WTC11 (cell line): ENCODE measurements around the gene GRK1. TPM values are rescaled to one million over a fixed set of nuclear protein-coding genes. Genes with fewer than 3 reads are reported as not detected.

Experiments
- ATAC-seq: fragments of 200-7000 bp; cut with Tn5 transposase; 2 replicates; pipeline ENCODE4 v1.10.0; 2021; ENCODE audit warnings: mild to moderate bottlenecking, moderate library complexity
- CTCF ChIA-PET: fragments of 300-600 bp; sonication (Branson Sonifier 250); formaldehyde crosslinking; loops from one replicate; lab custom pipeline; 2021; ENCODE audit warnings: antibody characterized with exemption; lab: Charles Lee
- POLR2A ChIA-PET: fragments of 350-600 bp; sonication (Branson Sonifier 250); formaldehyde crosslinking; loops from one replicate; lab custom pipeline; 2021; ENCODE audit warnings: antibody characterized with exemption; lab: Charles Lee
- DNase-seq: peaks from one replicate; pipeline ENCODE4 v3.0.0; 2021; ENCODE audit warnings: low spot score
- H3K27ac Mint-ChIP-seq: 2 replicates; pipeline ENCODE4 v1.8.0; 2021; ENCODE audit warnings: mixed read lengths
- H3K27me3 Mint-ChIP-seq: 2 replicates; pipeline ENCODE4 v1.8.0; 2021; ENCODE audit warnings: low read depth, mild to moderate bottlenecking, moderate library complexity, mixed read lengths
- H3K36me3 Mint-ChIP-seq: 2 replicates; pipeline ENCODE4 v1.8.0; 2021; ENCODE audit warnings: mixed read lengths
- H3K4me1 Mint-ChIP-seq: 2 replicates; pipeline ENCODE4 v1.8.0; 2022; ENCODE audit warnings: mixed read lengths
- H3K4me3 Mint-ChIP-seq: 2 replicates; pipeline ENCODE4 v1.8.0; 2021; ENCODE audit warnings: mild to moderate bottlenecking, moderate library complexity, mixed read lengths
- H3K9me3 Mint-ChIP-seq: 2 replicates; pipeline ENCODE4 v1.8.0; 2021; ENCODE audit warnings: mixed read lengths
- ATF1 ChIP-seq: sonication (generic); formaldehyde crosslinking; IDR thresholded peaks from 2 replicates; pipeline ENCODE4 v1.8.1; 2023; ENCODE audit warnings: mild to moderate bottlenecking, moderate library complexity, missing genetic modification reagents
- ATF2 ChIP-seq: sonication (generic); formaldehyde crosslinking; IDR thresholded peaks from 2 replicates; pipeline ENCODE4 v1.8.1; 2022; ENCODE audit warnings: low read depth, missing genetic modification reagents, borderline replicate concordance
- CBFB ChIP-seq: sonication (generic); formaldehyde crosslinking; IDR thresholded peaks from 2 replicates; pipeline ENCODE4 v1.8.1; 2022; ENCODE audit warnings: mild to moderate bottlenecking, low read depth, missing genetic modification reagents
- CDX4 ChIP-seq: fragments of 250-450 bp; sonication (Bioruptor Pico); IDR thresholded peaks from 2 replicates; pipeline ENCODE4 v1.9.0; 2021; ENCODE audit warnings: moderate library complexity, mild to moderate bottlenecking, inconsistent platforms, borderline replicate concordance
- ESRRA ChIP-seq: sonication (generic); formaldehyde crosslinking; IDR thresholded peaks from 2 replicates; pipeline ENCODE4 v1.8.1; 2022; ENCODE audit warnings: mild to moderate bottlenecking, missing genetic modification reagents, borderline replicate concordance
- FOXJ3 ChIP-seq: sonication (generic); formaldehyde crosslinking; IDR thresholded peaks from 2 replicates; pipeline ENCODE4 v1.9.0; 2021; ENCODE audit warnings: missing genetic modification reagents, mild to moderate bottlenecking, borderline replicate concordance
- FOXP1 ChIP-seq: sonication (generic); formaldehyde crosslinking; IDR thresholded peaks from 2 replicates; pipeline ENCODE4 v1.8.0; 2022; ENCODE audit warnings: missing genetic modification reagents, mild to moderate bottlenecking, moderate library complexity, borderline replicate concordance
- GABPB1 ChIP-seq: sonication (generic); formaldehyde crosslinking; IDR thresholded peaks from 2 replicates; pipeline ENCODE4 v1.8.1; 2023; ENCODE audit warnings: mild to moderate bottlenecking, missing genetic modification reagents
- HMGA2 ChIP-seq: fragments of 250-450 bp; sonication (Bioruptor Pico); IDR thresholded peaks from 2 replicates; pipeline ENCODE4 v1.4.0; 2021; ENCODE audit warnings: mild to moderate bottlenecking, moderate library complexity
- MLX ChIP-seq: sonication (generic); formaldehyde crosslinking; IDR thresholded peaks from 2 replicates; pipeline ENCODE4 v1.8.1; 2023; ENCODE audit warnings: mild to moderate bottlenecking, missing genetic modification reagents, moderate library complexity
- MXD4 ChIP-seq: fragments of 250-450 bp; sonication (Bioruptor Pico); IDR thresholded peaks from 2 replicates; pipeline ENCODE4 v1.8.0; 2021; ENCODE audit warnings: mild to moderate bottlenecking, moderate library complexity, borderline replicate concordance
- NFYB ChIP-seq: sonication (generic); formaldehyde crosslinking; conservative IDR thresholded peaks from 2 replicates; pipeline ENCODE4 v1.8.0; 2022; ENCODE audit warnings: low read depth, missing genetic modification reagents
- PRDM15 ChIP-seq: sonication (generic); formaldehyde crosslinking; IDR thresholded peaks from 2 replicates; pipeline ENCODE4 v1.8.0; 2022; ENCODE audit warnings: missing genetic modification reagents
- SMAD3 ChIP-seq: sonication (generic); formaldehyde crosslinking; IDR thresholded peaks from 2 replicates; pipeline ENCODE4 v1.8.0; 2022; ENCODE audit warnings: missing genetic modification reagents, mild to moderate bottlenecking, borderline replicate concordance
- TEAD4 ChIP-seq: sonication (generic); formaldehyde crosslinking; IDR thresholded peaks from 2 replicates; pipeline ENCODE4 v1.8.0; 2022; ENCODE audit warnings: mild to moderate bottlenecking, missing genetic modification reagents
- ZNF281 ChIP-seq: sonication (generic); formaldehyde crosslinking; IDR thresholded peaks from 2 replicates; pipeline ENCODE4 v1.8.0; 2023; ENCODE audit warnings: mild to moderate bottlenecking, missing genetic modification reagents
- ZNF396 ChIP-seq: fragments of 250-450 bp; sonication (Bioruptor Pico); IDR thresholded peaks from 2 replicates; pipeline ENCODE4 v1.8.0; 2021; ENCODE audit warnings: mild to moderate bottlenecking, moderate library complexity, borderline replicate concordance
- ZNF416 ChIP-seq: fragments of 250-450 bp; sonication (Bioruptor Pico); IDR thresholded peaks from 2 replicates; pipeline ENCODE4 v1.9.0; 2021; ENCODE audit warnings: mild to moderate bottlenecking, inconsistent platforms
- ZNF532 ChIP-seq: fragments of 250-450 bp; sonication (Bioruptor Pico); IDR thresholded peaks from 2 replicates; pipeline ENCODE4 v1.9.0; 2021; ENCODE audit warnings: mild to moderate bottlenecking, borderline replicate concordance
- ZNF671 ChIP-seq: fragments of 250-450 bp; sonication (Bioruptor Pico); IDR thresholded peaks from 2 replicates; pipeline ENCODE4 v1.8.0; 2021; ENCODE audit warnings: mild to moderate bottlenecking
- total RNA-seq: library from RNA; stranded (reverse); gene quantifications from 3 replicates; pipeline ENCODE4 v1.2.3, GENCODE V29; 2021

The GRK1 gene
- total RNA-seq, 1 experiment from 2014 or later: 0.17 TPM

GRCh38 chr13:113657851-113658741 is 8.9 kb upstream of the GRK1 start, which contains the start of gene ATP4B:
Gene ATP4B, minus strand, starts transcription at chr13:113658198. Its CDS starts 54 bp downstream, at chr13:113658144.
- no peaks in the 10 kb centered on the region; the same call in 1 of the 2 replicates for H3K27me3 Mint-ChIP-seq
- DNase-seq (peak; percentile 7), ATAC-seq (no peak; the same call in 1 of the 2 replicates)
- H3K36me3 Mint-ChIP-seq: no peaks in the 10 kb centered on the region
- ChIA-PET CTCF (no interaction called here), POLR2A (no interaction called here)
- peaks cover 20% of the 10 kb centered on the region for H3K9me3 Mint-ChIP-seq
- no peaks in the 10 kb centered on the region for H3K4me1 Mint-ChIP-seq
- H3K27ac Mint-ChIP-seq: no peak within 1 kb of the TSS
- no peak for TF ChIP-seq ZNF396 (CRISPR knock-in tag)
- no peak for TF ChIP-seq ESRRA (CRISPR knock-in tag)
- TF ChIP-seq MLX (CRISPR knock-in tag): no peak
- TF ChIP-seq ZNF281 (CRISPR knock-in tag): no peak
- no peak for TF ChIP-seq CBFB
- no peak for TF ChIP-seq CDX4
- no peak for TF ChIP-seq ATF2
- no peak for TF ChIP-seq GABPB1
- no peak for TF ChIP-seq ZNF416 (CRISPR knock-in tag)
- TF ChIP-seq TEAD4 (CRISPR knock-in tag): no peak
- no peak for TF ChIP-seq MXD4 (CRISPR knock-in tag)
- no peak for TF ChIP-seq FOXP1
- no peak within 1 kb of the TSS for H3K4me3 Mint-ChIP-seq

- Mint-ChIP-seq H3K9me3 (peaks cover 20% of the 10 kb centered on the region), H3K4me3 (no peak overlapping the region), H3K36me3 (no peaks in the 10 kb centered on the region), H3K27me3 (no peaks in the 10 kb centered on the region; the same call in 1 of the 2 replicates), H3K27ac (no peak overlapping the region), H3K4me1 (no peaks in the 10 kb centered on the region)
- ATAC-seq: no peak
- ChIA-PET CTCF (no interaction called here), POLR2A (no interaction called here)
- no peak for DNase-seq
- TF ChIP-seq PRDM15: no peak
- no peak for TF ChIP-seq HMGA2 (CRISPR knock-in tag)
- no peak for TF ChIP-seq GABPB1
- no peak for TF ChIP-seq ZNF671 (CRISPR knock-in tag)
- no peak for TF ChIP-seq ZNF532 (CRISPR knock-in tag)
- TF ChIP-seq NFYB (CRISPR knock-in tag): no peak
- TF ChIP-seq FOXJ3 (CRISPR knock-in tag): no peak
- no peak for TF ChIP-seq SMAD3
- no peak for TF ChIP-seq ATF1 (CRISPR knock-in tag)
- TF ChIP-seq MLX (CRISPR knock-in tag): no peak
Observed at GRCh38 chr13:113658836-113659235, 8.2 kb upstream of the GRK1 start.
